HEK293 (cell line): Measurements from ENCODE around the gene PRPF38A.

Experiments used
- KLF10 ChIP-seq: fragments of 450-650 bp; IDR thresholded peaks from 2 replicates; pipeline ENCODE4 v1.5.1; 2018; ENCODE audit warnings: missing biosample characterization, mild to moderate bottlenecking, missing genetic modification characterization
- MYNN ChIP-seq: fragments of 450-650 bp; formaldehyde crosslinking; IDR thresholded peaks from 2 replicates; pipeline ENCODE4 v1.5.1; 2016; ENCODE audit warnings: missing biosample characterization, missing genetic modification characterization, borderline replicate concordance
- SETDB1 ChIP-seq: IDR thresholded peaks from one replicate; pipeline ENCODE4 v1.6.1; 2017; ENCODE audit warnings: mild to moderate bottlenecking, low read length, moderate library complexity, mixed read lengths; ENCODE audit not compliant: insufficient read length
- ZBTB8A ChIP-seq: fragments of 450-650 bp; formaldehyde crosslinking; IDR thresholded peaks from 2 replicates; pipeline ENCODE4 v1.5.1; 2016; ENCODE audit warnings: missing biosample characterization, missing genetic modification characterization
- ZNF10 ChIP-seq: fragments of 450-650 bp; formaldehyde crosslinking; IDR thresholded peaks from 2 replicates; pipeline ENCODE4 v1.5.1; 2017; ENCODE audit warnings: missing biosample characterization, missing genetic modification characterization
- ZNF138 ChIP-seq: fragments of 450-650 bp; formaldehyde crosslinking; IDR thresholded peaks from 2 replicates; pipeline ENCODE4 v1.5.1; 2016; ENCODE audit warnings: missing biosample characterization, missing genetic modification characterization, borderline replicate concordance
- ZNF16 ChIP-seq: fragments of 450-650 bp; formaldehyde crosslinking; IDR thresholded peaks from 2 replicates; pipeline ENCODE4 v1.5.1; 2016; ENCODE audit warnings: low read depth, missing biosample characterization, missing genetic modification characterization
- ZNF214 ChIP-seq: fragments of 450-650 bp; formaldehyde crosslinking; IDR thresholded peaks from 2 replicates; pipeline ENCODE4 v1.5.1; 2017; ENCODE audit warnings: missing biosample characterization, mild to moderate bottlenecking, missing genetic modification characterization, borderline replicate concordance
- ZNF292 ChIP-seq: fragments of 450-650 bp; formaldehyde crosslinking; IDR thresholded peaks from 2 replicates; pipeline ENCODE4 v1.5.1; 2016; ENCODE audit warnings: low read depth, missing biosample characterization, missing genetic modification characterization, borderline replicate concordance
- ZNF426 ChIP-seq: fragments of 450-650 bp; formaldehyde crosslinking; IDR thresholded peaks from 2 replicates; pipeline ENCODE4 v1.5.1; 2017; ENCODE audit warnings: missing biosample characterization, missing genetic modification characterization, mild to moderate bottlenecking, inconsistent platforms, moderate library complexity
- ZNF560 ChIP-seq: fragments of 450-650 bp; formaldehyde crosslinking; IDR thresholded peaks from 2 replicates; pipeline ENCODE4 v1.5.1; 2017; ENCODE audit warnings: missing biosample characterization, missing genetic modification characterization, borderline replicate concordance
- ZNF585B ChIP-seq: fragments of 450-650 bp; formaldehyde crosslinking; IDR thresholded peaks from 2 replicates; pipeline ENCODE4 v1.5.1; 2016; ENCODE audit warnings: missing biosample characterization, missing genetic modification characterization
- ZNF600 ChIP-seq: fragments of 450-650 bp; formaldehyde crosslinking; IDR thresholded peaks from 2 replicates; pipeline ENCODE4 v1.5.1; 2016; ENCODE audit warnings: missing biosample characterization, missing genetic modification characterization
- ZNF701 ChIP-seq: fragments of 450-650 bp; formaldehyde crosslinking; IDR thresholded peaks from 2 replicates; pipeline ENCODE4 v1.5.1; 2016; ENCODE audit warnings: missing biosample characterization, missing genetic modification characterization
- ZNF768 ChIP-seq: fragments of 450-650 bp; formaldehyde crosslinking; IDR thresholded peaks from 2 replicates; pipeline ENCODE4 v1.5.1; 2018; ENCODE audit warnings: missing biosample characterization, mild to moderate bottlenecking, missing genetic modification characterization
- ZNF837 ChIP-seq: fragments of 450-650 bp; formaldehyde crosslinking; IDR thresholded peaks from 2 replicates; pipeline ENCODE4 v1.5.1; 2016; ENCODE audit warnings: missing biosample characterization, missing genetic modification characterization
- TF ChIP-seq, protein P1 (sequence below): fragments of 450-650 bp; formaldehyde crosslinking; optimal IDR thresholded peaks from 2 replicates; pipeline ENCODE3; 2016; ENCODE audit warnings: missing biosample characterization, mild to moderate bottlenecking, missing genetic modification characterization
- TF ChIP-seq, protein P2 (sequence below): fragments of 450-650 bp; formaldehyde crosslinking; IDR thresholded peaks from 2 replicates; pipeline ENCODE4 v1.5.1; 2016; ENCODE audit warnings: missing biosample characterization, missing genetic modification characterization, borderline replicate concordance
- TF ChIP-seq, protein P3 (sequence below): IDR thresholded peaks from 2 replicates; pipeline ENCODE4 v1.6.1; 2011; ENCODE audit warnings: mild to moderate bottlenecking, low read depth, low read length, borderline replicate concordance
- TF ChIP-seq, protein P4 (sequence below): fragments of 450-650 bp; IDR thresholded peaks from 2 replicates; pipeline ENCODE4 v1.5.1; 2018; ENCODE audit warnings: missing biosample characterization, mild to moderate bottlenecking, missing genetic modification characterization
- TF ChIP-seq, protein P5 (sequence below): fragments of 450-650 bp; formaldehyde crosslinking; IDR thresholded peaks from 2 replicates; pipeline ENCODE4 v1.5.1; 2016; ENCODE audit warnings: missing biosample characterization, missing genetic modification characterization
- TF ChIP-seq, protein P6 (sequence below): fragments of 450-650 bp; formaldehyde crosslinking; IDR thresholded peaks from 2 replicates; pipeline ENCODE4 v1.5.1; 2017; ENCODE audit warnings: missing biosample characterization, missing genetic modification characterization
- TF ChIP-seq, protein P7 (sequence below): fragments of 450-650 bp; formaldehyde crosslinking; IDR thresholded peaks from 2 replicates; pipeline ENCODE4 v1.5.1; 2016; ENCODE audit warnings: missing biosample characterization, missing genetic modification characterization, low read depth
- TF ChIP-seq, protein P8 (sequence below): fragments of 450-650 bp; formaldehyde crosslinking; IDR thresholded peaks from 2 replicates; pipeline ENCODE4 v1.5.1; 2017; ENCODE audit warnings: missing biosample characterization, missing genetic modification characterization

PRPF38A gene

DNA sequence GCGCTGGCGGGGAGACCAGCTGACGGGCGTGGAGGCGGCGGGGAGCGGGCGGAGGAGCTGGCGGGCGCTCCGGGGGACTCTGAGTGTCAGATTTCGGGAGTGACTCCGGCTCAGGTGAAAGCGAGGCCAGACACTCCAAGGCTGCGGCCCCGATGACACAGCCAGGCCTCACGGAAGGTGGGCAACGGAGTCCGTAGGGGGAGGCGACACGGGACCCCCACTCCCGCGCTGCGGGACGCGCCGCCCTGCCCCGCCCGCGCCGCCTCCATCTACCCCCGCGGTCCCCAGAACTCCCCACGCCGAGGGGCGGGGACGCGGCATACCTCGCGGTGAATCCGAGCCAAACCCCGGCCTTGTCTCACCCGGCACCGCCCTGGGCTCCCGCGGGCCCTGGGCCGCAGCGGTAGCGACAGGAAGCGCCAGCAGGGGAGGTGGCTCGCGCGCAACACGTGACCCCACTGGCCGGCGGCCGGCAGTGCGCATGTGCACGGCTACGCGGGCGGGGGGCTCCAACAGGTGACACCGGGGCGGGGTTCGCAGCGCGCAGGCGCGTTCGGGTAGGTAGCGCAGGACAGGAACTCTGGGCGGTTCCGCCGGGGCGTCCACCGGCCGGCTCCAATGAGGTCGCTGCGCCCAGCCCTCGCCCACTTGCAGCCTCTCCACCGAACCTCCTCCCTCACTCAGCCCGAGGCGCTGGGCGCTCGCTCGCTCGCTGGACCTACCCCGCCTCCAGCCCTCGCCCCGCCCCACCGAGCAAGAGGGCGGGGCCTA, 38.5 kb upstream of the PRPF38A start, which contains the start of gene CC2D1B (continued):
- TF ChIP-seq, protein P1, sequence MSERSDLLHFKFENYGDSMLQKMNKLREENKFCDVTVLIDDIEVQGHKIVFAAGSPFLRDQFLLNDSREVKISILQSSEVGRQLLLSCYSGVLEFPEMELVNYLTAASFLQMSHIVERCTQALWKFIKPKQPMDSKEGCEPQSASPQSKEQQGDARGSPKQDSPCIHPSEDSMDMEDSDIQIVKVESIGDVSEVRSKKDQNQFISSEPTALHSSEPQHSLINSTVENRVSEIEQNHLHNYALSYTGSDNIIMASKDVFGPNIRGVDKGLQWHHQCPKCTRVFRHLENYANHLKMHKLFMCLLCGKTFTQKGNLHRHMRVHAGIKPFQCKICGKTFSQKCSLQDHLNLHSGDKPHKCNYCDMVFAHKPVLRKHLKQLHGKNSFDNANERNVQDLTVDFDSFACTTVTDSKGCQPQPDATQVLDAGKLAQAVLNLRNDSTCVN (tag by site-specific recombination), result peak; percentile 98
- TF ChIP-seq ZNF560 (tag by site-specific recombination), result no peak
- peak; percentile 55; the same call in 1 of the 2 replicates for TF ChIP-seq ZNF10 (tag by site-specific recombination)
- TF ChIP-seq, protein P2, sequence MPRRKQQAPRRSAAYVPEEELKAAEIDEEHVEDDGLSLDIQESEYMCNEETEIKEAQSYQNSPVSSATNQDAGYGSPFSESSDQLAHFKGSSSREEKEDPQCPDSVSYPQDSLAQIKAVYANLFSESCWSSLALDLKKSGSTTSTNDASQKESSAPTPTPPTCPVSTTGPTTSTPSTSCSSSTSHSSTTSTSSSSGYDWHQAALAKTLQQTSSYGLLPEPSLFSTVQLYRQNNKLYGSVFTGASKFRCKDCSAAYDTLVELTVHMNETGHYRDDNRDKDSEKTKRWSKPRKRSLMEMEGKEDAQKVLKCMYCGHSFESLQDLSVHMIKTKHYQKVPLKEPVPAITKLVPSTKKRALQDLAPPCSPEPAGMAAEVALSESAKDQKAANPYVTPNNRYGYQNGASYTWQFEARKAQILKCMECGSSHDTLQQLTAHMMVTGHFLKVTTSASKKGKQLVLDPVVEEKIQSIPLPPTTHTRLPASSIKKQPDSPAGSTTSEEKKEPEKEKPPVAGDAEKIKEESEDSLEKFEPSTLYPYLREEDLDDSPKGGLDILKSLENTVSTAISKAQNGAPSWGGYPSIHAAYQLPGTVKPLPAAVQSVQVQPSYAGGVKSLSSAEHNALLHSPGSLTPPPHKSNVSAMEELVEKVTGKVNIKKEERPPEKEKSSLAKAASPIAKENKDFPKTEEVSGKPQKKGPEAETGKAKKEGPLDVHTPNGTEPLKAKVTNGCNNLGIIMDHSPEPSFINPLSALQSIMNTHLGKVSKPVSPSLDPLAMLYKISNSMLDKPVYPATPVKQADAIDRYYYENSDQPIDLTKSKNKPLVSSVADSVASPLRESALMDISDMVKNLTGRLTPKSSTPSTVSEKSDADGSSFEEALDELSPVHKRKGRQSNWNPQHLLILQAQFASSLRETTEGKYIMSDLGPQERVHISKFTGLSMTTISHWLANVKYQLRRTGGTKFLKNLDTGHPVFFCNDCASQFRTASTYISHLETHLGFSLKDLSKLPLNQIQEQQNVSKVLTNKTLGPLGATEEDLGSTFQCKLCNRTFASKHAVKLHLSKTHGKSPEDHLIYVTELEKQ, result 0 out of 2 replicates have a peak, but pooled peaks have one; percentile 32
- 0 out of 2 replicates have a peak, but pooled peaks have one; percentile 18 for TF ChIP-seq ZNF585B (tag by site-specific recombination)
- TF ChIP-seq, protein P3, sequence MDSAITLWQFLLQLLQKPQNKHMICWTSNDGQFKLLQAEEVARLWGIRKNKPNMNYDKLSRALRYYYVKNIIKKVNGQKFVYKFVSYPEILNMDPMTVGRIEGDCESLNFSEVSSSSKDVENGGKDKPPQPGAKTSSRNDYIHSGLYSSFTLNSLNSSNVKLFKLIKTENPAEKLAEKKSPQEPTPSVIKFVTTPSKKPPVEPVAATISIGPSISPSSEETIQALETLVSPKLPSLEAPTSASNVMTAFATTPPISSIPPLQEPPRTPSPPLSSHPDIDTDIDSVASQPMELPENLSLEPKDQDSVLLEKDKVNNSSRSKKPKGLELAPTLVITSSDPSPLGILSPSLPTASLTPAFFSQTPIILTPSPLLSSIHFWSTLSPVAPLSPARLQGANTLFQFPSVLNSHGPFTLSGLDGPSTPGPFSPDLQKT, result no peak
- no peak for TF ChIP-seq ZNF837 (tag by site-specific recombination)
- TF ChIP-seq MYNN (tag by site-specific recombination), result no peak
- peak; percentile 98 for TF ChIP-seq KLF10 (tag by site-specific recombination)
- 0 out of 2 replicates have a peak, but pooled peaks have one; percentile 21 for TF ChIP-seq ZNF16 (tag by site-specific recombination)
- peak; percentile 58; the same call in 1 of the 2 replicates for TF ChIP-seq ZNF600 (tag by site-specific recombination)
- no peak for TF ChIP-seq ZNF292
- no peak for TF ChIP-seq ZNF768
- TF ChIP-seq ZNF701 (tag by site-specific recombination), result no peak
- no peak for TF ChIP-seq SETDB1
- TF ChIP-seq ZNF138 (tag by site-specific recombination), result no peak
- TF ChIP-seq, protein P4, sequence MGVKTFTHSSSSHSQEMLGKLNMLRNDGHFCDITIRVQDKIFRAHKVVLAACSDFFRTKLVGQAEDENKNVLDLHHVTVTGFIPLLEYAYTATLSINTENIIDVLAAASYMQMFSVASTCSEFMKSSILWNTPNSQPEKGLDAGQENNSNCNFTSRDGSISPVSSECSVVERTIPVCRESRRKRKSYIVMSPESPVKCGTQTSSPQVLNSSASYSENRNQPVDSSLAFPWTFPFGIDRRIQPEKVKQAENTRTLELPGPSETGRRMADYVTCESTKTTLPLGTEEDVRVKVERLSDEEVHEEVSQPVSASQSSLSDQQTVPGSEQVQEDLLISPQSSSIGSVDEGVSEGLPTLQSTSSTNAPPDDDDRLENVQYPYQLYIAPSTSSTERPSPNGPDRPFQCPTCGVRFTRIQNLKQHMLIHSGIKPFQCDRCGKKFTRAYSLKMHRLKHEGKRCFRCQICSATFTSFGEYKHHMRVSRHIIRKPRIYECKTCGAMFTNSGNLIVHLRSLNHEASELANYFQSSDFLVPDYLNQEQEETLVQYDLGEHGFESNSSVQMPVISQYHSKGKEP (tag by site-specific recombination), result no peak
- TF ChIP-seq, protein P5, sequence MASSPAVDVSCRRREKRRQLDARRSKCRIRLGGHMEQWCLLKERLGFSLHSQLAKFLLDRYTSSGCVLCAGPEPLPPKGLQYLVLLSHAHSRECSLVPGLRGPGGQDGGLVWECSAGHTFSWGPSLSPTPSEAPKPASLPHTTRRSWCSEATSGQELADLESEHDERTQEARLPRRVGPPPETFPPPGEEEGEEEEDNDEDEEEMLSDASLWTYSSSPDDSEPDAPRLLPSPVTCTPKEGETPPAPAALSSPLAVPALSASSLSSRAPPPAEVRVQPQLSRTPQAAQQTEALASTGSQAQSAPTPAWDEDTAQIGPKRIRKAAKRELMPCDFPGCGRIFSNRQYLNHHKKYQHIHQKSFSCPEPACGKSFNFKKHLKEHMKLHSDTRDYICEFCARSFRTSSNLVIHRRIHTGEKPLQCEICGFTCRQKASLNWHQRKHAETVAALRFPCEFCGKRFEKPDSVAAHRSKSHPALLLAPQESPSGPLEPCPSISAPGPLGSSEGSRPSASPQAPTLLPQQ, result peak; percentile 30; the same call in 1 of the 2 replicates
- TF ChIP-seq ZNF214 (tag by site-specific recombination), result no peak
- TF ChIP-seq, protein P6, sequence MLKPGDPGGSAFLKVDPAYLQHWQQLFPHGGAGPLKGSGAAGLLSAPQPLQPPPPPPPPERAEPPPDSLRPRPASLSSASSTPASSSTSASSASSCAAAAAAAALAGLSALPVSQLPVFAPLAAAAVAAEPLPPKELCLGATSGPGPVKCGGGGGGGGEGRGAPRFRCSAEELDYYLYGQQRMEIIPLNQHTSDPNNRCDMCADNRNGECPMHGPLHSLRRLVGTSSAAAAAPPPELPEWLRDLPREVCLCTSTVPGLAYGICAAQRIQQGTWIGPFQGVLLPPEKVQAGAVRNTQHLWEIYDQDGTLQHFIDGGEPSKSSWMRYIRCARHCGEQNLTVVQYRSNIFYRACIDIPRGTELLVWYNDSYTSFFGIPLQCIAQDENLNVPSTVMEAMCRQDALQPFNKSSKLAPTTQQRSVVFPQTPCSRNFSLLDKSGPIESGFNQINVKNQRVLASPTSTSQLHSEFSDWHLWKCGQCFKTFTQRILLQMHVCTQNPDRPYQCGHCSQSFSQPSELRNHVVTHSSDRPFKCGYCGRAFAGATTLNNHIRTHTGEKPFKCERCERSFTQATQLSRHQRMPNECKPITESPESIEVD (tag by site-specific recombination), result no peak
- peak; percentile 100 for TF ChIP-seq ZBTB8A (tag by site-specific recombination)
- TF ChIP-seq, protein P7, sequence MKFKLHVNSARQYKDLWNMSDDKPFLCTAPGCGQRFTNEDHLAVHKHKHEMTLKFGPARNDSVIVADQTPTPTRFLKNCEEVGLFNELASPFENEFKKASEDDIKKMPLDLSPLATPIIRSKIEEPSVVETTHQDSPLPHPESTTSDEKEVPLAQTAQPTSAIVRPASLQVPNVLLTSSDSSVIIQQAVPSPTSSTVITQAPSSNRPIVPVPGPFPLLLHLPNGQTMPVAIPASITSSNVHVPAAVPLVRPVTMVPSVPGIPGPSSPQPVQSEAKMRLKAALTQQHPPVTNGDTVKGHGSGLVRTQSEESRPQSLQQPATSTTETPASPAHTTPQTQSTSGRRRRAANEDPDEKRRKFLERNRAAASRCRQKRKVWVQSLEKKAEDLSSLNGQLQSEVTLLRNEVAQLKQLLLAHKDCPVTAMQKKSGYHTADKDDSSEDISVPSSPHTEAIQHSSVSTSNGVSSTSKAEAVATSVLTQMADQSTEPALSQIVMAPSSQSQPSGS (tag by site-specific recombination), result no peak
- no peak for TF ChIP-seq ZNF426 (tag by site-specific recombination)
- TF ChIP-seq, protein P8, sequence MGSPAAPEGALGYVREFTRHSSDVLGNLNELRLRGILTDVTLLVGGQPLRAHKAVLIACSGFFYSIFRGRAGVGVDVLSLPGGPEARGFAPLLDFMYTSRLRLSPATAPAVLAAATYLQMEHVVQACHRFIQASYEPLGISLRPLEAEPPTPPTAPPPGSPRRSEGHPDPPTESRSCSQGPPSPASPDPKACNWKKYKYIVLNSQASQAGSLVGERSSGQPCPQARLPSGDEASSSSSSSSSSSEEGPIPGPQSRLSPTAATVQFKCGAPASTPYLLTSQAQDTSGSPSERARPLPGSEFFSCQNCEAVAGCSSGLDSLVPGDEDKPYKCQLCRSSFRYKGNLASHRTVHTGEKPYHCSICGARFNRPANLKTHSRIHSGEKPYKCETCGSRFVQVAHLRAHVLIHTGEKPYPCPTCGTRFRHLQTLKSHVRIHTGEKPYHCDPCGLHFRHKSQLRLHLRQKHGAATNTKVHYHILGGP (tag by site-specific recombination), result no peak
